ENCODE results near the gene HAT1.
"Not testable (repeated sequence)": the region's sequence is repeated elsewhere in the genome, so short reads cannot be mapped to it uniquely, and the experiment has no call there.

The HAT1 gene

DNA sequence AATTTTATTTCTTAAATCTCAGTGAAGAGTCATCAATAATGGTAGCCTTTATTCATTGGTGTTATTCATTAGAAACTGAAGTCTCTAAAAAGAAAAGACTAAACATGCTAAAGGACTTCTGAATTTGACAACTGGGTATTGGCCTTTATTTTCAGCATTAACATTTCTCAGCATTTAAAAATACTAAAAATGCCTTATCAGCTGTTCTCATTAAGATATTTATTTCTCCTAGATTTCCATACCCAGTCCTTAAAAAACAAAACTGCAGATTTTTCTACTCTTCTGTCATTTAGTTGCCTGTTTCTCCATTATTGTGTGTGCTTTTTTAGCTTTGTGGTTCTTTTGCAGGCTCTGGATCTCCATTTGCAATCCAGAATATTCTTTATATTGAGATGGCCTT, 46.2 kb downstream of the HAT1 start:
- DNase-seq (ENCODE audit: extremely low read depth in 1 of 2, low read depth in 1 of 2): no peak

DNA sequence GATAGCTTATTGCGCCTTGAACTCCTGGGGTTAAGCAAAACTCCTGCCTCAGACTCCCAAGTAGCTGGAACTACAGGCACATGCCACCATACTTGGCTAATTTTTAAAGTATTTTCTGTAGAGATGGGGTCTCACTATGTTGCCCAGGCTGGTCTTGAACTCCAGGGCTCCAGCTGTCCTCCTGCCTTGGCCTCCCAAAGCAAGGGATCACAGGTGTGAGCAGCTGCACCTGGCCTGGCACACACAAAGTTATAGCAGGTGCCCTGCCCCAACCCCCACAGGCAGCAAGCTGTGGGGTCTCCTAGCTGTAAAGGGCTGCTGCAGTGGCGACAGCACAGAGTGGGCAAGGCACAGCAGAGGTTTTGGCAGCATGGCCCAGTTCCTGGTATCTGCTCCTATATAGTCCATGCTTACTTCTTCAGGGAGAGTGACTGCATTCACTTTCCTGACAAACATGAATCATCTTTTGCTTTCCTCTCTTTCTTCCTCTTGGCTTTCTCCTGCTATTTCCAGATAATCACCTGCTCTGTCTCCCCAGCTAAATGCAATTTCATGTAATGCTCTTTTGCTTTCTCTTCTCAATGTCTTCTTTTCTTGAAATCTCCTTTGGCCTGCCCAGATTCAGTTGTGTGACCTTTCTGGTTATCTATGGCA, 50.2 kb downstream of the HAT1 start:
- no peak for DNase-seq (ENCODE audit: extremely low read depth in 1 of 2, low read depth in 1 of 2)

DNA sequence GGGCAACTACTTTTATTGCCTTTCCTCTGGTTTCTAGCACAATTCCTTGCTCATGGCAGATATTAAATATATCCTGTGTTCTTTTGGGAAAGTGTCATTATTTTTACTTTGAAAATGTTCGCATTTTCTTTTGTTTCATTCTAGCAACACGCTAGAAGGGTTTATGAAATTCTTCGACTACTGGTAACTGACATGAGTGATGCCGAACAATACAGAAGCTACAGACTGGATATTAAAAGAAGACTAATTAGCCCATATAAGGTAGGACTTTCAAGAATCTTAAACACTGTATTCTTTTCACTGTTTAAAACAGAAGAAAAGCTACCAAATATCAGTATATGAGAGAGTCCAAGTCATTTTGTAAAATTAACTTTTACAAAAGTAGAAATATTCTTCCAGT, 56.8 kb downstream of the HAT1 start:
- no peak for DNase-seq (ENCODE audit: extremely low read depth in 1 of 2, low read depth in 1 of 2)

DNA sequence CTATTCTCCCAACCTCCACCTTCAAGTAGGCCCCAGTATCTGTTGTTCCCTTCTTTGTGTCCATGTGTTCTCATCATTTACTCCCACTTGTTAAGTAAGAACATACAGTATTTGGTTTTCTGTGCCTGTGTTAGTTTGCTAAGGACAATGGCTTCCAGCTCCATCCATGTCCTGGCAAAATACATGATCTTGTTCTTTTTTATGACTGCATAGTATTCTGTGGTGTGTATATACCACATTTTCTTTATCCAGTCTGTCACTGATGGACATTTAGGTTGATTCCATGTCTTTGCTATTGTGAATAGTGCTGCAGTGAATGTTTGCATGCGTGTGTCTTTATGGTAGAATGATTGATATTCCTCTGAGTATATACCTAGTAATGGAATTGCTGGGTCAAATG, 61.7 kb downstream of the HAT1 start:
- DNase-seq (ENCODE audit: extremely low read depth in 1 of 2, low read depth in 1 of 2): not testable (repeated sequence)

DNA sequence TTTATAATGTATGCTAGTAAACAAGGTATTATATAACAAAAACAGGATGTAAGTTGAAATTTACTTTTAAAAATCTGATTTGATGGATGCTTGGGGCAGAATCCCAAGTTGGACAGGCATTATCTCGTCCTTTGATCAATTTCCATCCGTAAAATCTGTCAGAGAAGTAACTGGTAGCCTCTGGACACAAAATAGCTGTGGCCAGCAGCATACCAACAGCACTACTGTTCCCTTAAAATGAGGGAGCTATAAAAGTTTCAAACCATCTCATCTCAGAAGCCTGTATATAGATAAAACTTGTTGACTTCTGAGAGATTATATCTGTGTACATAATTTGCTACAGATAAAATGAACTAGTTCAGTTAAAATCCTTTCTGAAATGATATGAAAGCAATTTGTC, 62.8 kb downstream of the HAT1 start:
- DNase-seq (ENCODE audit: extremely low read depth in 1 of 2, low read depth in 1 of 2): no peak

DNA sequence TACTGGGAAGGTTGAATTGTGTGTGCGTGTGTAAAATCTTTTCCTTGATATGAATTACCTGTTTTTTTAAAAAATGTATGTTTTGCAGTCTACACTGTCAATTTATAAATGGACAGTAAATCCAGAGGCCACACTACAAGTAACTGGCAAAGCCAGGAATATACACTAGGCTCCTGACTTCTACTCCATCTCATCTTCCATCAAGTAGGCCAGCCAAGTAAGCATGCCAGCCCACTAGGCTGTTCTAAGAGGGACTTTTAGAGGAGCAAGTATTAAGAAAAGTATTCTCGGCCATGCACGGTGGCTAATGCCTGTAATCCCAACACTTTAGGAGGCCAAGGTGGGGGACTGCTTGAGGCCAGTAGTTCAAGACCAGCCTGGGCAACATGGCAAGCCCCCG, 64.5 kb downstream of the HAT1 start:
- DNase-seq (ENCODE audit: extremely low read depth in 1 of 2, low read depth in 1 of 2): no peak

DNA sequence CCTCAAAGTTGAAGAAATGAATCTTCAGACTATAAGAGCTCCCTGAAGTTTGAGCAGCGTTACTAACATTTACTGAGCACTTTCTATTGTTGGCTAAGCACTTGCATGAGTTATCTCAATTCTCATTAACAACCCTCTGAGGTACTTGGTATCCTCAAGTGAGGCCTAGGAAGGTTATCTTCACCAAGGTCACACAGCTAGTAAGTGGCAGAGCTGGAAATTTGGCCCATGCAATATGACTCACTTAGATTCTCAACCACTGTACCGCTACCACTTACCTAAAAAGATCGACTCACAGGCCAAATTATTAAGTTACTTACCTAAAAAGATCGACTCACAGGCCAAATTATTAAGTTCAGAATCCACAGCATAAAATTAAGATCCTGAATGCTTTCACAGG, 68.8 kb downstream of the HAT1 start:
- DNase-seq (ENCODE audit: extremely low read depth in 1 of 2, low read depth in 1 of 2): no peak

DNA sequence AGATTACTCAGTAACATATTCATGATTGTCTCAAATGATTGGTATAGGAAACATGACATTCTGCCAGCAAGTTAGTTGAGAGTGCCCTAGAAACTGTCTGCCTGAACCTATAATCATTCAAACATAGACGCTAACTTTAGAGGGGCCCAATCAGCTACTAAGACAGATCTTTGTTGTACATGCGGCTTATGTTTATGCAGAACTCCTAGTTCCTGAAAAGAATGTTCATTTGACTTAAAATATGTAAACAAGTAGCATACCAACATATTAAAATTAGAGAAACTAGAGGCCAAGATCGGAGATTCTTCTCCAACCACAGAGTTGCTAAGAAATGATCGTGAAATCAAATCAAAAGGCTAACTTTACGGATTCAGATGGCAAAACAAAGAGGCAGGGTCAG, 73.3 kb downstream of the HAT1 start:
- DNase-seq (ENCODE audit: extremely low read depth in 1 of 2, low read depth in 1 of 2): no peak

DNA sequence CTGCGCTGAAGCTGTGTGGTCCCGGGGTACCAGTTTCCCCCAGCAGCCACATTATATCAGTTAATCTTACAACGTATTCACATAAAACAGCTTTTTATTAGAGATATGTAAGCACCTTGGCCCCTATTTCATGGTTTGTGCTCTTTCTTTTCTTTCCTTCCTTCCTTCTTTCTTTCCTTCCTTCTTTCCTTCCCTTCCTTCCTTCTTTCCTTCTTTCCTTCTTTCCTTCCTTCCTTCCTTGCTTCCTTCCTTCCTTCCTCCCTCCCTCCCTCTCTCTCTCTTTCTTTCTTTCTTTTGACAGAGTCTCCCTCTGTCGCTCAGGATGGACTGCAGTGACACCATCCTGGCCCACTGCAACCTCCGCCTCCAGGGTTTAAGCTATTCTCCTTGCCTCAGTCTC, 73.8 kb downstream of the HAT1 start:
- DNase-seq (ENCODE audit: extremely low read depth in 1 of 2, low read depth in 1 of 2): no peak

DNA sequence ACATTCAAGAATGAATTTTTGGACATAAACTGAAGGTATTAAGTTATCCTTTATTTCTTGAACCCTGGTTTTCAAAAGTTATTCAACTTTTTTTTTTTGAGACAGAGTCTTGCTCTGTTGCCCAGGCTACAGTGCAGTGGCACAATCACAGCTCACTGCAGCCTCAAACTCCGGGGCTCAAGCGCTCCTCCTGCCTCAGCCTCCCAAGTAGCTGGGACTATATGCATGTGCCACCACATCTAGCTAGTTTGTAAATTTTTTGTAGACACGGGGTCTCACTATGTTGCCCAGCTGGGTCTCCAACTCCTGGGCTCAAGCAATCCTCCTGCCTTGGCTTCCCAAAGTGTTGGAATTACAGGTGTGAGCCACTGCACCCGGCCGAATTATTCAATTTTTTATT, 74.8 kb downstream of the HAT1 start:
- not testable (repeated sequence) for DNase-seq (ENCODE audit: extremely low read depth in 1 of 2, low read depth in 1 of 2)

DNA sequence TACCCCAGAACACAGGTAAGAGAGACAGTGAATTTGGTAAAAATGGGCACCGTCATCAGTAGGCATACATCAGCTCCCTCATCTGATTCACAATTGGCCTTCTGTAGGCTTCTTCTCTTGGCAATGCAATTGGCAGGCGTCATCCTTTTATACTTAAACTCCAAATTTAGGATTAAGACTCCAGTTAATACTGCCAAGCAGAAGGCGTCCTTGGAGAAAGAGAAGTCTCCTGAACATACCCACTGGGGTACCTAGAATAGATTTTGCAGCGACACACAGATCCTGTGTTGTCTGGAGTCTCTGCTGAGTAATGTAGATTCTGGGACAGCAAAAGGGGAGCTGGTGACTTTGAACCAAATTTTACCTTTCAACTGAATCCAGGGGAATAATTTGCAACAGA, 76.9 kb downstream of the HAT1 start:
- DNase-seq (ENCODE audit: extremely low read depth in 1 of 2, low read depth in 1 of 2): no peak

DNA sequence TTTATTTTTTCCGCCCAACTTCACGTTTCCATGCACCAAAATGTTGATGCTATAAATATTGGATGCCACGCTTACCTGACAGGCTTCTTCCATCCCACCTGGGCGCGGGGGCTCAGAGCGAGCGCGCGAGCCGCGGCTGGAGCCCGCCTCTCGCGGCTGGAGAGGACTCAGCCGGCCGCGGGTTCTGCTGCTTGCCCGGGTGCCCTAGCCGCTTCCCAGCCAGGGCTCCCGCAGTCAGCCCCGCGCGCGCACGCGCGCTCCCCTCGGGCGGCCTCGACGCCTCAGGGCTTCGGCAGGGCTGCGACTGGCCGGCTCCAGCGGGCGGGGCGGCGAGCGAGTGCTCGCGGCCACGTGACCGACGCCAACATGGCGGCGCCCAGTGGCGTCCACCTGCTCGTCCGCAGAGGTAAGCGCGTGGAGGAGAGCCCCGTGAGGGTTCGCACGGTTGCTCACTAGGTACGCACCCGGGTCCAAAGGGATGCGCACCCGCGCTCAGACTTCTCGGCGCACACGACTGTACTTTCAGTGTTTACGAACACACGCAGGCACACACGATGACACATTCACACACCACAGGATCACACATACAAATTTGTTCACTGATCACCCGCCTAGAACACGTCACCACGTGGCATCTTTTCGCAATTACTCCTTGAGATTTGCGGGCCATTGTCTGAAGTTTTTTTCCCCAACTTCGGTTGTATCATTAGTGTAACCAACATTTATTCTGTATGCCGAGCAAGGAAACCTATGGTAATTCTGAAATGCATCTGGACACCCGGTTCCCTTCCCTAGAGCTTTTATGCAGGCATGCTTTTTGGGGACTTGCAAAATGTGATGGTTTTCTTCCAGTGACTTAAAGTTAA, 77.6 kb downstream of the HAT1 start, which contains the start of gene METAP1D:
Gene METAP1D, plus strand, starts transcription at position 350 of the 866 bp plus-strand sequence. Its CDS starts 17 bp downstream, at position 367.
- peak; percentile 80 to 83 for DNase-seq (ENCODE audit: extremely low read depth in 1 of 2, low read depth in 1 of 2)

DNA sequence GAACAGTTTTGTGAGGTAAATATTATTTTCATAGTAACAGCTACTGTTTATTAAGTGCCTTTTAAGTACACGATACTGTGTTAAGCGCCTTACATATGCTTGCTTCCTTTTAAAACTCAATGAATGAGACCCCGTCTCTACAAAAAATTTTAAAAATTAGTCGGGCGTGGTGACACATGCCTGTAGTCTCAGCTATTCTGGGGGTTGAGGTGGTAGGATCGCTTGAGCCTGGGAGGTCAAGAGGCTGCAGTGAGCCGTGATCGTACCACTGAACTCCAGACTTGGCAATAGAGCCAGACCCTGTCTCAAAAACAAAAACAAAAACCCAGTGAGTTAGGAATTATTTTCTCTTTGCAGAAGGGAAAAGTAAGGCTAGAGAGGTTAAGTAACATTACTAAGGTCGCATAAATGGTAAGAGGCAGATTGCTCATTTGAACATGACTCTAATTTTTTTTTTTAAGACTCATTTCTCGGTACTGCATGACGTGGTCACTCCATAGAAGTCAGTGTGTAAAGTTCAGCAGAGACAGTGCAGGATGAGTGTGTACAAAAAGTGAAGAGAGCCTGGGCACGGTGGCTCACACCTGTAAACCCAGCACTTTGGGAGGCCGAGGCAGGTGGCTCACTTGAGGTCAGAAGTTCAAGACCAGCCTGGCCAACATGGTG, 78.6 kb downstream of the HAT1 start:
- no peak for DNase-seq (ENCODE audit: extremely low read depth in 1 of 2, low read depth in 1 of 2)

DNA sequence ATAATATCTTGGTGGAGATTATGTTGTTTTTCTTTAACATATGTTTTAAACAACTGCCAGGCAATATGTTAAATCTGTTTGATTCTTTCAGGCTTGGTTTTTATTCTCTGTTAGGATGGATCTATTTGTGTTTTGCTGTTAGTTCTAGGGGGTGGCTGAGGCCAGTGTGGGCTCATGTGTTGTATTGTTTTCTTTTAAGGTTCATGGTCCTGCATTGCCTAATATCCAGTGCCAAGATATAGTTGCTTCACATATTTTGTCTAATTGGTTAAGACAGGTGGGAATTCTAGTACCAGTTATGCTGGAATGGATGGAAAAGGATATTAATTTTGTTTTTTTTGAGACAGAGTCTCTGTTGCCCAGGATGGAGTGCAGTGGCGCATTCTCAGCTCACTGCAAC, 85.1 kb downstream of the HAT1 start:
- no peak for DNase-seq (ENCODE audit: extremely low read depth in 1 of 2, low read depth in 1 of 2)

DNA sequence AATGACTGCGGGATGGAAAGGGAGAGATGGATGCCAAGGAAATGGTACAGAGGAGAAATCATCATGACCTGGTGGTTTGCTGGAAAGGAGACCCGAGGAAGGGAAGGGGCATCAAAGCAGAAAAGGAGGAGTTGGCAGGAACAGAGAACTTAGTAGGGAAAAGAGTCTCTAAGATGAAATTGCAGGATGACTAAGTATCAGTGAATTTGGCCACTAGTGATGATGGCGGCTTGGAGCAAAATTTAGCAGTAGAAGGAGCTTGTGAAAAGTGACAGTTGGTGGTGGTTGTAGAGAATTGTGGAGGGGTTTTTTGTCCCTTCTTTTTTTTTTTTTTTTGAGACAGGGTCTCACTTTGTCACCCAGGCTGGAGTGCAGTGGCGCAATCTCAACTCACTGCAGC, 87.6 kb downstream of the HAT1 start:
- DNase-seq (ENCODE audit: extremely low read depth in 1 of 2, low read depth in 1 of 2): no peak

DNA sequence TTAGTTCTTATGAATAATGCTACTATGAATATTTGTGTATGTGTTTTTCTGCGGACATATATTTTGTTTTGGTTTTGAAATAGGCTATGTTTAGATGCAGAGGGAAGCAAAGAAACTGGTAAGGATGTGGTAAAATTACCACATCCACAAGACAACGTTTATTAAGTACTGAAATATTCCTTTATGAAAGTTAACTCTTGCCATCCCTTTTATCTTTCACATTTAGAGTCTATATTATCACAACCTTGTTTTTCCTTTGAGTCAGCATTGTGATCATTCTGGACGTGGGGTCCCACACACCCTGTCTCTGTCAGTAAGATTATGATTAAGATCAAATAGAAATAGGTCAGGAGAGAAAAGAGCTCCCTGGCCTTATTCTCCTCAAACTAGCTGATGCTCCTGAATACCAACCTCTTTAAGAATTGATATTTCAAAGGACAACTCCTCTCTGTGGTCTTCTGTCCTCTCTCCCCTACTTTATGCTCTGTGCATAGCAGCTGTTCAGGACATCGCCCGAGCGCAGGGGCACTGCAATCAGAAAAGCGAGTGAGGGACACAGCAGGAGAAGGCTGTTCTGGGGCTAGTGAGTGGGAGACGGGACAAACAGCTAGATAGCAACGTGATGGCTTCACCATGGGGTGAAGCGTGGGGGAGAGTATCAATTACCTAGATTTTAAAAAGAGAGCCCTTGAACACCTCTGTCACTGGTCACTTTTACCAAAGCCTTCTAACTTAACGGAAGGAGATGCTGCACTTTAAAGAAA, 89.7 kb downstream of the HAT1 start:
- no peak for DNase-seq (ENCODE audit: extremely low read depth in 1 of 2, low read depth in 1 of 2)

DNA sequence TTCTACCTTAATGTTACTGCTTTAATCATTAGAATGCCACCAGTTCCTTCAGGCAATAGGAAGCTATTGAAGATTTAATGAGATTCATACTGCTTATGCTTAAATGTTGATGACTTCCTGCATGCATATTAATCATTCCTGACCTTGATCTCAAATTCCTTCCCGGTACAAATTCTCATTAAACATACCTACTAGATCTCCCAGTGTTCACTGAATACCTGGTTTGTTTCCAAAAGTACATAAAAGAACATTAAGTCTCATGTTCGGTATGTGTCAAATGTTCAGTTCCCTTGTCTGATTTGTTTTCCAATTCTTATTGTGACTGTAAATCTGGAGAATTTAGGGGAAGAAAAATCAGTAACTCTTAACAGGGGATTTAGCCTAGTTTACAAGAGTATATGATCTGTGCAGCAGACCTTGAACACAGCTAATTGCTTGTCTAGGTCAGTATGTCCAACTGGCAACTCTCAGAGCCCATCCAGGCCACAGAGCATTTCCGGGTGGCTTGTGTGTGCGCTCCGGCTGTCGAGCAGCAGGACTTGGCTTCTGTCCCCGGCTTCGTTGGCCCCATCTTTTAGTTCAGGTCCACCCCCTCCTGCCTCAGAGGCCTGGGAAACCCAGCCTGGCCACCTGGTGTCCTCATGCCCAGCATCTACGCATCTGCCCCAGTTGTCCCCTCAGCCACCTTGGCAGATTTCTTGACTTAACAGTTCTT, 90.6 kb downstream of the HAT1 start:
- DNase-seq (ENCODE audit: extremely low read depth in 1 of 2, low read depth in 1 of 2): no peak

DNA sequence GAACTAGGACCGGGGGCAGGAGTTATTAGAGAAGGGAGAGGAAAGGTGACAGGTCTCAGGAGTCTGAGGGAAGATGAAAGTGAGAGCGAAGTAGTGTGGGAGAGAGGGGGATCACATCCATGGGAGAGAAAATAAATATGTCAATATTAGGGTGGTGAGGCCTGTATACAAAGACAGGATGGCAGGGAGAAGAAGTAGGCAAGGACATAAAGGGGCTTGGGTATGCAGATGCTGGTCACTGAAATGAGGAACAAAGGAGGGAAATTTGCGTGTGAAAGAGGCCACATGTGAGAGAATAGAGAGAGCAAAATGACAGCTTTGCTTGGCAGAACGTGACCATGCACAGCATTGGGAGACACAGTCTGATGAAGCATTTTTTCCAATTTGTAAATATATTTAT, 91.1 kb downstream of the HAT1 start:
- no peak for DNase-seq (ENCODE audit: extremely low read depth in 1 of 2, low read depth in 1 of 2)

DNA sequence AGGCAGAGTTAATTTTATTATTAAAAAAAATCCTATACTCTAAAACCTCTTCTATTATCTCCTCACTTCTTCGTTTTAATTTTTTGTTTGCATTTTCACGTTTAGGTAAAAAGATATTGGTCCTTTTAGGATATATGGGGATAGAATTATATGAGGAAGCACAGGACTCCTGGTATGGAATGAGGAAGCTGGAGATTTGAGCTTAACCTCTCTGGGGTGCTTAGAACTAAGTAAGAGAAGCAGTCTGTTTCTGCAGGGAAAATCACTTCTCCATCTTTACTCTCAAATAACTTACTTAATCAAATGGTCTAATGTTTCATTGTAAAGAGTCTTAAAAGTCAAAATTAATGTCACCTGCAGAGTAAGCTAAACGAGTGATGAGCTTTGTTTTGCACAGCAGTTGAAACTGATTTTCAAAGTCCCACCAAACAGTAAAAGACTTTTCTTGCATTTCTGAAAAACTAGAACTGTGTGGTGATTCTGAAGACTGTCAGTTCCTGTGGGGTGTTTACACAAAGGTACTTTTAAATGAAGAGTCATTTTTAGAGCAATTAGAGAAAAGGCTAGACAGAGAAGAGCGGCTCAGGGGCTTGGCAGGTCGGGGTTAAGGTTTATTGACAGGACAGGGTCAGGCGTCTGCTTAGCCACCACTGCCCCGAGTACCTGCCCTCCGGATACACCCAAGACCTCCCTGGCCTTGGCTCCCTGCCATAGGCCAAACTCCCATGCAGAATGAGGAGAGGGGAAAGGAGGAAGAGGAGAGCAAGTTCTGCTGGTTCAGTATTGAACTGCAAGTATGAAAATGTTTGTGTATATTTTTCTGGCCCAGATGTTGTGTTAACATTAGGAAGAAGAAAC, 99.0 kb downstream of the HAT1 start:
- DNase-seq (ENCODE audit: extremely low read depth in 1 of 2, low read depth in 1 of 2): no peak

DNA sequence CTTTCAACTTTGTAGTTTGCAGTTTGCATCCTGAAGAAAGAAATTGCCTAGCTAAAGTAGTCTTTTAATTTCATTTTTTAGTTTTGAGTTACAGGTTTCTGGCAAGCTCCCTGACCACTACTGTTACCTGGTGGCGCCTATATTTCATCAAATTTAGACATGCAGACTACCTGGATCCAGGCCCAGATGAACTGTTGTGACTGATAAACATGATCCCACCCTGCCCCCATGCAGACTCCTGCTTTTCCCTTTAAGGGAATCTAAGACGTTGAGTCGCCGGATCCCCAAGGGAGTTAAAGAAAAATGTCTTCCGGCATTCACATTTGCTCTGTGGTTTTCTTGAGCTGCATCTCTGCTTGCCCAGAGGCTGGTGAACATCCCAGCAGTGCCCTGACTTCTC, 99.7 kb downstream of the HAT1 start:
- DNase-seq (ENCODE audit: extremely low read depth in 1 of 2, low read depth in 1 of 2): no peak

Measured in stimulated activated CD8-positive, alpha-beta memory T cell treated with anti-CD3 and anti-CD28 coated beads, Interleukin-7, amount 100 ng/mL, for 48 hours (primary cell).